Measurements from ENCODE around the gene ALDH8A1.

DNA sequence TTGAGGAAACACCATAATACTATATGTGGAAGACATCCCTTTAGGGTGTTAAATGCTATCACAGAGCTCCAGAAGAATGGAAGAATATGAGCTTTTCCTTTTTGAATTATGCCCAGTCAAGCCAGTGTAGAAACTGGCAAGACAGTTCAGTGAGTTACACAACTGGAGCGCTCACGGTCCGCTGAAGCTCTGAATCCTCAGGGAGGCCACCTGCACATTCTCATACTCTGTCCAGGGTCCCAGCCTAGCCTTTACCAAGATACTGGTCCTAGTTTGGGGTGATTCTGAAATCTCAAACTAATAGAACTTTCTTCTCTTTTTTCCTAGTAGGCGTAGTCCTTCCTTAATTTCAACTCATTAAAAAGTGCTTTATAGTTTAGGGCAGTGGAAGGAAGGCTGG, 51.3 kb downstream of the ALDH8A1 start:
- TF ChIP-seq MAX (IDR thresholded peaks at IDR 0.05) (no peak), RAD21 (IDR thresholded peaks at IDR 0.05; ENCODE audit: low read depth) (no peak), FOXM1 (IDR thresholded peaks at IDR 0.05; ENCODE audit: borderline replicate concordance, low read depth) (no peak), TAF1 (IDR thresholded peaks at IDR 0.05; ENCODE audit: low read depth) (no peak), EP300 (IDR thresholded peaks at IDR 0.05; ENCODE audit: borderline replicate concordance) (no peak), EGR1 (IDR thresholded peaks at IDR 0.05) (no peak)
- TF ChIP-seq, protein P1, sequence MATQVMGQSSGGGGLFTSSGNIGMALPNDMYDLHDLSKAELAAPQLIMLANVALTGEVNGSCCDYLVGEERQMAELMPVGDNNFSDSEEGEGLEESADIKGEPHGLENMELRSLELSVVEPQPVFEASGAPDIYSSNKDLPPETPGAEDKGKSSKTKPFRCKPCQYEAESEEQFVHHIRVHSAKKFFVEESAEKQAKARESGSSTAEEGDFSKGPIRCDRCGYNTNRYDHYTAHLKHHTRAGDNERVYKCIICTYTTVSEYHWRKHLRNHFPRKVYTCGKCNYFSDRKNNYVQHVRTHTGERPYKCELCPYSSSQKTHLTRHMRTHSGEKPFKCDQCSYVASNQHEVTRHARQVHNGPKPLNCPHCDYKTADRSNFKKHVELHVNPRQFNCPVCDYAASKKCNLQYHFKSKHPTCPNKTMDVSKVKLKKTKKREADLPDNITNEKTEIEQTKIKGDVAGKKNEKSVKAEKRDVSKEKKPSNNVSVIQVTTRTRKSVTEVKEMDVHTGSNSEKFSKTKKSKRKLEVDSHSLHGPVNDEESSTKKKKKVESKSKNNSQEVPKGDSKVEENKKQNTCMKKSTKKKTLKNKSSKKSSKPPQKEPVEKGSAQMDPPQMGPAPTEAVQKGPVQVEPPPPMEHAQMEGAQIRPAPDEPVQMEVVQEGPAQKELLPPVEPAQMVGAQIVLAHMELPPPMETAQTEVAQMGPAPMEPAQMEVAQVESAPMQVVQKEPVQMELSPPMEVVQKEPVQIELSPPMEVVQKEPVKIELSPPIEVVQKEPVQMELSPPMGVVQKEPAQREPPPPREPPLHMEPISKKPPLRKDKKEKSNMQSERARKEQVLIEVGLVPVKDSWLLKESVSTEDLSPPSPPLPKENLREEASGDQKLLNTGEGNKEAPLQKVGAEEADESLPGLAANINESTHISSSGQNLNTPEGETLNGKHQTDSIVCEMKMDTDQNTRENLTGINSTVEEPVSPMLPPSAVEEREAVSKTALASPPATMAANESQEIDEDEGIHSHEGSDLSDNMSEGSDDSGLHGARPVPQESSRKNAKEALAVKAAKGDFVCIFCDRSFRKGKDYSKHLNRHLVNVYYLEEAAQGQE (IDR thresholded peaks at IDR 0.05; ENCODE audit: low read depth) = no peak
- TF ChIP-seq, protein P2, sequence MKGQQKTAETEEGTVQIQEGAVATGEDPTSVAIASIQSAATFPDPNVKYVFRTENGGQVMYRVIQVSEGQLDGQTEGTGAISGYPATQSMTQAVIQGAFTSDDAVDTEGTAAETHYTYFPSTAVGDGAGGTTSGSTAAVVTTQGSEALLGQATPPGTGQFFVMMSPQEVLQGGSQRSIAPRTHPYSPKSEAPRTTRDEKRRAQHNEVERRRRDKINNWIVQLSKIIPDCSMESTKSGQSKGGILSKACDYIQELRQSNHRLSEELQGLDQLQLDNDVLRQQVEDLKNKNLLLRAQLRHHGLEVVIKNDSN (IDR thresholded peaks at IDR 0.05) = no peak
